HG03571 (cell line): ENCODE data around the gene AICDA.
"Not testable (repeated sequence)": the region's sequence is repeated elsewhere in the genome, so short reads cannot be mapped to it uniquely, and the experiment has no call there.

Source experiments
- ATAC-seq: cut with Tn5 transposase; IDR thresholded peaks from one replicate; pipeline ENCODE4 v1.9.1; 2021; ENCODE audit not compliant: unreplicated experiment

AICDA gene

DNA sequence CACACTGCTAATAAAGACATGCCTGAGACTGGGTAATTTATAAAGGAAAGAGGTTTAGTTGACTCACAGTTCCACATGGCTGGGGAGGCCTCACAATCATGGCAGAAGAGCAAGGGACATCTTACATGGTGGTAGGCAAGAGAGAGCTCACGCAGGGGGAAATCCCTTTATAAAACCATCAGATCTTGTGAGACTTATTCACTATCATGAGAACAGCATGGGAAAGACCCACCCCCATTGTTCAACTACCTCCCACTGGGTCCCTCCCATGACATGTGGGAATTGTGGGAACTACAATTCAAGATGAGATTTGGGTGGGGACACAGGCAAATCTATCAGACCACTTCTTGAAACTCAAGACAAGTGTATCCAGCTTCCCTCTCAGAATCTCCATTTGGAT, 1.2 kb upstream of the AICDA start:
- ATAC-seq: not testable (repeated sequence)

DNA sequence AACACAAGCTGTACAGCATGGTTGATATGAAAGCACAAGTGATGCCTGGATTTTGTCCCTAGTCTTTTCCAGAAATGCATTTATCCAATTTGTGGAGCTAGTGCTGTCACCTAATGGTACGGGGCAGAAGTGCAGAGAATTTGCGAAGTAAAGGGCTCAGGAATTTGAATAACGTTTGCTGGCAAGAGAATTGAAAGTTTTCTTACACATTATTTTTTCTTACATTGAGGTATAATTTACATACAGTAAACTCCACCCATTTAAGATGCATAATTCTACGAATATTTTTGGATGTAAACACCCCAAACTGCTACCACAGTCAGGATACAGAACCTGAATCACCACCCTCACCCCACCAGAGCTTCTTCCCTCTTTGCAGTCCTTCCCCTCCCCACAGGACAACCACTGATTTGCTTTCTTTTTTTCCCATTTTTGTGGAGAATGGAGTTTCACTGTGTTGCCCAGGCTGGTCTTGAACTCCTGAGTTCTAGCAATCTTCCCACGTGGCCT, 3.5 kb downstream of the AICDA start:
- no peak for ATAC-seq

DNA sequence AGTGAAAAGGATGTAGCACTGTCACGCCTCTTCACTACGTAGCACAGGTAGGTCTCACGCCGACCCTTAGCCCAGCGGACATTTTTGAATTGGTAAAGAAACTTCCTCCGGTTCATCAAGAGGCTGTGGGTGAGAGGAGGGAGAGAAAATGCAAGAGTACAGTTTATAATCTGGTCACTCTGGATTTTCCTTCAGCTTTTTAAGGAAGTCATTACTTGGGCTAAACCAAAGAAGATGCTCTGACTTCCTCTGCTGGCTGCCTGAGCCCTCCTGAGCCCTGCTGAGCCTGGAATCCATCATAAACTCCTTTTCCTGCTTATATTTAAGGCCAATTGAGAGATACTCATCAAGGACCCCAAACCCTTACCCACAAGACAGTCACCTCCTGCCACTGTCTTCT, 5.8 kb downstream of the AICDA start:
- ATAC-seq: no peak

DNA sequence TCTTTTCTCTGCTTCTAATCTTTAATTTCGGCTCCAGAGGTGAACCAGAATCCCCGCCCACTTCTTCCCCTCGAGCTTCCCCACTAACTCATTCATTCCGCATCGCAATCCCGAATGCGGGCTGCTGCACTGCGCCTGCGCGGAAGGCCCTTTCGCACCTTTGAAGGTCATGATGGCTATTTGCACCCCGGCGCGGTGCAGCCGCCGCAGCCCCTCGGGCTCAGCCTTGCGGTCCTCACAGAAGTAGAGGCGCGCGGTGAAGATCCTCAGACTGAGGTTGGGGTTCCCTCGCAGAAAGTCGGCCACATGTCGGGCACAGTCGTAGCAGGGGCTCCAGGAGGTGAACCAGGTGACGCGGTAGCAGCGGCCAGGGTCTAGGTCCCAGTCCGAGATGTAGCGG, 7.6 kb downstream of the AICDA start:
- ATAC-seq: no peak

DNA sequence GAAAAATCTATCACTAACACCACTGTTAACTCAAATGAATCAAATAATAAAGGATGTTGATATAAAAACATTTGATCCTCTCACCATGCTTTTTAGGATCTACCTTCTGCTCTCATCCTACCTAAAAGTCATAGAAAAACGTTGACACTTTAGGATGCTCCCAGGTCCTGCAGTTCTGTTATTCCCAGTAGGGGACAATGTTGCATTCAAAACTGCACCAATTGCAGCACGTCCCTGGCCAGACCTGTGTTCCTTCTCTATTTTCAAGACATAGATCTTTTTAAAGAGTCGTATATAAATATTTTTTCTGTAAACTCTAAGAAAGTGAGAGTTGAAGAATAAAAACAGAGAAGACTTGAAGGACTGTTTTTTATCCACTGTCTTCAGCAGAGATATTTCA, 8.8 kb downstream of the AICDA start:
- ATAC-seq: no peak

DNA sequence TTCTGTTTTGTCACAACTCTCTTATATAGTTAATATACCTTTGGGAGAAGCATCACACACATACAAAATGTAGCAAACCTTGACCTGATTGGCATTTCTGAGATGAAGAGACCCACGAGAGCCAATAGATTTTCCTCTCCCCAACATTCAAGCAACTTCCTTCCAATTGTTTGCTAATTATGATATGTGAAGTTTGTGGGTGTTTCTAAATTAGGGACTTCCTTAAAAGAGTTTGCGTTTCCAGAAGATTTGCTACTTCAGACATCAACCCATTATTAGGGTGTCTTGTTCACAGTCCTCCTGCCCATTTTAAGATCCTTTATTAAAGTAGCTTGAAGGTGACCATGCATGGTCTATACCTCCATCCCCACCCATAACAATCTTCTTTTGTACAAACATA, 9.4 kb downstream of the AICDA start:
- no peak for ATAC-seq

DNA sequence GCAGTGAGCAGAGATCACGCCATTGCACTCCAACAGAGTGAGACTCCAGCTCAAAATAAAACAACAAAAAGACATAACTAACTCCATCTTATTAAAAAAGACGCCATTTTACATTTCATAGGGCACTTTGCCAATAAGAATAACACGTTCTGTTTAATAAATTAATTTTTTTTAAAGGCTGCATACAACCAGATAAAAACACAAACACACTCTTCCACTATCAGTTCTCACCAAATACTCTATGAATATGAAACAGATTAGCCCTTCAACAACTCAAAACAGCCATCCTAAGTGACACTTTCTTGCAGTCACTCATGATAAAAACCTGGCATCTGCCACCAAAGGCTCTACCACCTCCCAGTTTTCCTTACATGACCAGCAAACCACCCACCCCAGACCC, 16.1 kb downstream of the AICDA start:
- no peak for ATAC-seq

DNA sequence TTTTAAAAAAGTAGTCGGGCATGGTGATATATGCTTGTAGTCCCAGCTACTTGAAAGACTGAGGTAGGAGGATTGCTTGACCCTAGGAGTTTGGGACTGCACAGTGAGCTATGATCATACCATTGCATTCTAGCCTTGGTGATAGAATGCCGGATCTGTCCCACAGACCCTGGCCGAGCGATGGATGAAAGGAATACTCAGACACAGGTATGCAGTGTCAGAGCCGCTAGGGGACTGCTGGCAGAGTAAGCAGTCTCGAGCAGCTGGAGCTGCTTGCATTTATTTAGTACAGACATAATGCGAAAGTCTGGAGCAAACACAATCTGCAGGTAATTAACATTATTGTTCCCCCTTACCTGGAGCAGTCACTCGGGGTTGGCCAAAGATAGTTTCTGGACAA, 18.6 kb downstream of the AICDA start:
- no peak for ATAC-seq

DNA sequence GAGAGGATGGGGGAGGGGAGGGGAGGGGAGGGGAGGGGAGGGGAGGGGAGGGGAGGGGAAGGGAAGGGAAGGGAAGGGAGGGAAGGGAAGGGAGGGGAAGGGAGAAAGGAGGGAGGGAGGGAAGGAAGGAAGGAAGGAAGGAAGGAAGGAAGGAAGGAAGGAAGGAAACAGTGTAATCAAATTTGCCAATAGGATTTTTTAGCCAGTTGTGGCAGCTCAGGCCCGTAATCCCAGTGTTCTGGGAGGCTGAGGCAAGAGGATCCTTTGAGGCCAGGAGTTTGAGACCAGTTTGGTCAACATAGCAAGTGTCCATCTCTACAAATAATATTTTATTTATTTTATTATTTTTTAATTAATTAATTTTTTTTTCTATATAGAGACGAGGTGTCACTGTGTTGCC, 19.4 kb downstream of the AICDA start:
- ATAC-seq: no peak

DNA sequence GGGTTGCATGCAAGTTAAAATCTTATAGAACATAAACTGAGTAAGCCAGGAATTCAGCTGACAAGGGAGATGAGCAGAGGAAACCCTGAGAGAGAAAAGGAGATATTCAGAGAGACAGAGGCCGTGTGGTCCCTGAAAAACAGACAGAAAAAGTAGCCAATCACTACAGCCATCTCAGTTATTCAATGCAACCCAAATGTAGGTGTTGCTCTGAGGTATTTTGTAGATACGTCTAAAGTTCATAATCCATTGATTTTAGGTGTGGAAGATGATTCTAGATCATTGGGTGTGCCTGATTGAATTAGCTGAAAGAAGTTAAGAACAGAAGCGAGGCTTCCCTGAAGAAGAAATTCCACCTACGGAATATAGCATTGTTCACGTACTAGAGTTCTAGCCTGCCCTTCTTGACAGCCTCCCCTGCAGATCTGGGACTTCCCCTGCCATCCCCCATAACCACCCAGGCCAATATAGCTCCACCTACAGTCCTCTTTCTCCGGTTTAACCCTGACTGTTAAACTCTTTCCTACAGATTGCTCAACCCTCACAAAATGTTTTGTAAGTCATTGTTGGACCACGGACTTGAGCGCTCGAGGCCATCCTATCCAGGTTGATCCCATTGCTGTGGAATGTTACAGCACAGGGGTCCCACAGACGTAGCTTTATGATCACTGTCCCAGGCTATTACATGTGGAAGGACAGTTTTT, 21.7 kb downstream of the AICDA start:
- no peak for ATAC-seq

DNA sequence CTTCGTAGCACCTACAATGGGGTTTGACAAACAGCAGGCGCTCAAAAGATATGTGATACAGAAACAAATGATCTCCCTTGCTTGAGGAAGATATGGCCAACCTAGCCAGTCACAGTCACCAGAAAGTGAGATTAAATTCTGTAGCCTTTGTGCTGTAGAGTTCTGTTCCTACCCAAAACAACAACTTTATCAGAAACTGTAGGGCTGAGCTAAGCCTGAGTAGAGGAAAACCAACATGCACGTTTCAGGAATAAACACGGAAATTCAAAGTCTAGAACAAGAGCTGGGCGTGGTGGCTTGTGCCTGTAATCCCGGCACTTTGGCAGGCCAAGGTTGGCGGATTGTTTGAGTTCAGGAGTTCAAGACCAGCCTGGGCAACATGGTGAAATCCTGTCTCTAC, 23.0 kb downstream of the AICDA start:
- ATAC-seq: no peak

DNA sequence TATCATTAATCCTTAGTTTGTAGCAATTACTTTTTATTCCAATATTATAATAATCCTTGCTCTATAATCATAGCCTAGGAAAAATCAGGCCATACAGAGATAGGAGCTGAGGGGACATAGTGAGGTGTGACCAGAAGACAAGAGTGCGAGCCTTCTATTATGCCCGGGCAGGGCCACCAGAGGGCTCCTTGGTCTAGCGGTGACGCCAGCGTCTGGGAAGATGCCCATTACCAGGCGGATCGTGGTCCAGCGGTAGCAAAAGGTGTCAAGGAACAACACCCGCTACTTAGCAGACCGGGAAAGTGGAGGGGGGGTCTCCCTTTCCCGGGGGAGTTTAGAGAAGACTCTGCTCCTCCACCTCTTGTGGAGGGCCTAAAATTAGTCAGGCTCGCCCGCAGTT, 28.2 kb downstream of the AICDA start:
- ATAC-seq: not testable (repeated sequence)

DNA sequence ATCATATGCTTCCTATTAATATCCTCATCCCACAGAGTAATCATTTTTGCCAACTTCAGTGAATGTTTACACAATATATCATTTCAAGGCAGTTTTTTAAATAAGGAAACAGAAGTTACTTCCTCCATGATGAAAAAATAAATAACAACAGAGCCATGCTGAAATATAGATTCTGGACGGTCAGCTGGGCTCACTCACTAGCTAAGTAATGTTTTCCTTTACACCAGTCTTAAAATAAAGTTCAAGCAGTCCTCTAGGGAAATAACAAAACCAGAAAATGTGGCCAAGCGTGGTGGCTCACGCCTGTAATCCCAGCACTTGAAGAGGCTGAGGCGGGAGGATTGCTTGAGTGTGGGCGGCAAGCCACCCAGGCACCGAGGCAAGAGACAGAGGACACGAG, 28.7 kb downstream of the AICDA start:
- ATAC-seq: no peak

DNA sequence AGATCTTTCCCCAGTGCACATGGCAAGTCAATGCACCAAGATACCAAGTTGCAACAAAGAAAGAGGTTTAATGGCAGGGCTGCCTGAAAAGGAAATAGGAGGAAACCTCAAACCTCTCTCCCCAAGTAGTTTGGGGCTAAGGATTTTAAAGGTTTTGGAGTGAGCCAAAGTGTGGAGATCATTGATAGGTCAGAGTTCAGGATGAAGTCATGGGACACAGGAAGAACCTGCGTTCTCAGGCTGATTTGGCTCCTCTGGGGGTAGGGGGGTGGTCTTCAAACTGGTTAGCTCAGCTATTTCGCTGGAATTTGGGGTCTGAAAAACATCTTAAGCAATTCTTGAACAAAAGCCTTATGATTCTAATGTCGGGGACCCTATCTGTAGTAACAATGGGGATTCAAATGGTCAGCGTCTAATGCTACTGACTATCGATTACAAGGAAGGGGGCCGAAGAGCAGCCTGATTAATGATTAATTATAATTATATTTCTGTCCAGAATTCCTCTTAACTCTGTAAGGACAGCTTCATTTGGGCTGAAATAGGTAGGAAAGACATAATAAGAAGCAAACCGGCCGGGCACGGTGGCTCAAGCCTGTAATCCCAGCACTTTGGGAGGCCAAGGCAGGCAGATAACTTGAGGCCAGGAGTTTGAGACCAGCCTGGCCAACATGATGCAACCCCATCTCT, 31.4 kb downstream of the AICDA start:
- no peak for ATAC-seq

DNA sequence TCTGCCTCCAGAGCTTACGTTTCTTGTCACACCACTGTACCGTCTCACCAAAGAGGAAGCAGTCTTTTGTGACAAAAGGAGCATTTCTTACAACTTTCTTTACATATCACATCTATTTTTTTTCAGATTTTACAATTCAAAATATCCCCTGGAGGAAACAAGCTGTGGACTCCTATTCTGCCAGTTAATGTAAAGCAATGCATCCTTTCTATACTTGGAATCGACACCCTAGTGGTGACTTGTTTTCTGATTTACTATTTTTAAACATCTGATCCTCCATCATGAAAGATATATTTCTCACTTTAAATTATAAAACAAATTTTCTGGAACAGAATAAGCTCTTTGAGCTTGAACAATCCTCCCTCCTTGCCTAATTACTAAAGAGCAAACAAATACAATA, 34.8 kb downstream of the AICDA start:
- no peak for ATAC-seq

DNA sequence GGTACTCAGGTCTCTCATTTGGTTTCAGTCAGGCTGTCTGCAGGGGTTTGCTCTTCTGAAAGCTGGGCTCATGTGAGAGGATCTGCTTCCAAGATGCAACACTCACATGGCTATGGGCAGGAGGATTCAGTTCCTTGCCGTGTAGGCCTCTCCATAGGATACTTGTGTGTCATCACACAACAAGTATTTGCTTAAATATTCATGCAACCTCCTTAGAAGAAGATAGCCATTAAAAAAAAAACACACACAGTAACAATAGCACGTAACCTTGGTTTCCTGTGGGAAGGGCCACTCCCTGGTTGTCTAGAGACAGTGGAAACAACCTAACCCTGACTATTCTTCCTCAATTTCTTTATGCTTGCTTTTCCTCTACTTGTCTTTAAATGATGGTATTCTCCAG, 40.2 kb downstream of the AICDA start:
- ATAC-seq: no peak

DNA sequence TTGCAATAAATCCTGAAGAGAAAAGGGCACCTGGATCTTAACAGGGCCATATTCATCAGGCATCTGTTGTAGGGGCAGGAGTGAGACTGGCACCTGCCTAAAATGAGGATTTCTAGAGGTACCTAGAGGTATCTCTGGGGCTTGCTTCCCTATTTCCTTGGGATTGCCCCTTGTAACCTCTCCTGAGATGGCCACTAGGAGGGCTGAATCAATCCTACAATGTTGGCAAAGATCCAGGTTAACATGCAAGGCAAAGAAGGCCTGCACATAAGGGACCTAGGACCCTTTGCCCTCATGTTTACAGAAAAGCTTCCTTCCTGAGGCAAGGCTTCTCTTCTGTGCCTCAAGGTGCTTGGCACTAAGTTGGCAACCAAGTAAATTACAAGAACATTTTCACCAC, 46.1 kb downstream of the AICDA start:
- ATAC-seq: no peak

DNA sequence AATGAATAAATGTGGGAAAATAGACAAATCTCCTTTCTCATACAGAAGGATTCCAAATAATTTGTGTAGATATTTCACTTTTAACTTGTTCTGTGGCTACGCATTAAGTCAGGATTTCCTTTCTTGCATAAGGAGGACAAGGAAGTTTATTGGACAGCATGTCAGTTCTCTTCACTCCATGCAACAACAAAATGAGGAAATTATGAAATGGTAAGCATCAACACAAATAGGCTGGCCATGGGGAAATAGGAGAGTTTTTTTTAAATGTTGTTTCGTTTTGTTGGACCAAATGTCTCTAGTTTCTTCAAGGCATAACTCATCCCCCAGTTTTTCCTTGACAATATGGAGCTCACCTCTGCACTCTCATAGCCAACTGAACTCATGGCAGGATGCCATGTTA, 46.6 kb downstream of the AICDA start:
- not testable (repeated sequence) for ATAC-seq

DNA sequence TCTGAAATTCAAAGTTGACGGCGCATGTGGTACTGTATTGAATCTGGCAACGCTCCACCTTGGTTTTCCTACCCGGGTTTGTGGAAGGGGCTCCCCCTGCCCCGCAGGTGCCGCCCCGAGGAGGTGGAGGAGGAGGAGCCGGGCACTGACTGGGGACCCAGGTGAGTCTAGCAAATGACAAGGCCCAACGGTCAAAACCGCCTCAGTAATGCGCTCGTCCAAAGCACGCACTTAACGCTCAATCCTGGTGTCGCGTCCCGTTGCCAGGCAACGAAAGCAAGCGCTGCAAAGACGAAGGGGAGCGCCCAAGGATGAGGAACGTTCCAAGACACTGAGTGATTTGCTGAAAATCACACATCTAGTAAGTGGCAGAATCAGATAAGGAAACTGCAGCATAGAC, 48.0 kb downstream of the AICDA start:
- ATAC-seq: no peak

DNA sequence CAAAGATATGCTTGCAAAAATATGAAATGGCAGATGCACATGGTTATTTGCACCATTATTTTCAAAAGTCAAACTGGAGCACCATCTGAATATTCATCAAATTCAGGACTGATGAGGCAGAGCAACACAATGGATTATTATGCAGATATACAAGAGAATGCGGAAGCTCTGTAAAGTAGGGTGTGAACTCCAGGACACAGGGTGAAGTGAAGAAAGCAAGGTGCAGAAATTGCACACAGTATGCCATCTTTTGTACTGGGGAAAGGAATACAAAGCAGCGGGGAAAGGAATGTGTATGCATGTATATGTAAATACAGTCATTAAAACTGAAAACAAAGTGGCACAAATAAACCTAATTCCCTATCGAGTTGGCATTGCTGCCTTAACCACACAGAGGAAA, 49.3 kb downstream of the AICDA start:
- no peak for ATAC-seq

DNA sequence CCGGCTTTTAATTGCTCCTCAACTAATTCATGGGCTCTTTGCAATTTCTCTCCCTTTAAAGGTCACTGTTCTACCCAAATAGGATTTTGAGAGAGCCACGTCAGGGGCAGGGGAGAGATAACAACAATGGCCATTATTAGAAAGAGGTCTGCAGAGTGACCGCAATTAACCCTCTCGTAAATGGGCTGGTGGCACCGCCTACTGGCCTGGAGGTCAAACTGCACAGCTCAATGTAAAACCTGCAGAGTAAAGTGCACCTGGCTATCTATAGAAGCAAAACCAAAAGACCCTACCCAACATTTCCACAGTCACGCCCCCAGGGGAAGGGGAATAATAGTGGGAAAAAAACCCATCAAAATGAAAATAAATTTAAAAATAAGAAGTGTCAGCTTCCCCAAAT, 50.3 kb downstream of the AICDA start:
- no peak for ATAC-seq

DNA sequence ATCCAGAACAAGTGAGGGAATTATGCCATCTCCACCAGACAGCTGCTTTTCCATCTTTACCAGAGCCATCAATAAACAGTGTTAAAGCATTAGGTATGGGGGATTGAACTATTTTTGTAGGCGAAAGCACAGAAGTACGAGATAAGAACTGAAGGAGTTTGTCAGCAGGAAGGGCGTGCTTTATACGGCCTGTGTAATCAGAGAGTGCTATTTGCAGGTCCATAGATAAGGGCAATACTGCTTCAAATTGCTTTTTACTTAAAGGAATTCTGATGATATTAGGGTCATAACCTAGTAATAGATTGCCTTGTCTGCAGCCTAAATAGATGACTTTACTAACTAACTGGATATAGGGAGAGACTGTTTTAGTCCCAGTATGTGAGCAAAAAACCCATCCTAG, 51.6 kb downstream of the AICDA start:
- no peak for ATAC-seq

DNA sequence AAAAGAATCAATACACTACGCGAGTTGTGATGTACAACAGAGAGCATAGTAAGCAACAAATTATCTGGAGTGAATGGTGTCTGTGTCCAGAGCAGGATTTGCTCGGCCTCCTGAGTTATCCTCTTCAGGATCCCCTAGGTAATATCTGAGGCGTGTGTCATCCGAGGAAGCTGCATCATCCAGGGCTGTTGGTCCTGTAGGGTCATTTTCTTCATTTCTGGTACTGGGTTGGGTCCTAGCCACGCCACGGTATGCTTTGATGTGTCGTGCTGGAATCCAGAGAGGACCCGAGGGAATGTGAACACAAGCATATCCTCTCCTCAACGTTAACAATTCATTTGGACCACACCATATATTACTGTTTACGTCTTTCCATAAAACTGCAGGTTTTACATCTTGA, 53.0 kb downstream of the AICDA start:
- no peak for ATAC-seq
